ENCODE results near the gene VPS51. TPM values are rescaled to one million over a fixed set of nuclear protein-coding genes. Genes with fewer than 3 reads are reported as not detected.
"Not testable (repeated sequence)": the region's sequence is repeated elsewhere in the genome, so short reads cannot be mapped to it uniquely, and the experiment has no call there.

The VPS51 gene
- total RNA-seq, 2 experiments from 2014 or later, result 99.2 to 104 TPM

DNA sequence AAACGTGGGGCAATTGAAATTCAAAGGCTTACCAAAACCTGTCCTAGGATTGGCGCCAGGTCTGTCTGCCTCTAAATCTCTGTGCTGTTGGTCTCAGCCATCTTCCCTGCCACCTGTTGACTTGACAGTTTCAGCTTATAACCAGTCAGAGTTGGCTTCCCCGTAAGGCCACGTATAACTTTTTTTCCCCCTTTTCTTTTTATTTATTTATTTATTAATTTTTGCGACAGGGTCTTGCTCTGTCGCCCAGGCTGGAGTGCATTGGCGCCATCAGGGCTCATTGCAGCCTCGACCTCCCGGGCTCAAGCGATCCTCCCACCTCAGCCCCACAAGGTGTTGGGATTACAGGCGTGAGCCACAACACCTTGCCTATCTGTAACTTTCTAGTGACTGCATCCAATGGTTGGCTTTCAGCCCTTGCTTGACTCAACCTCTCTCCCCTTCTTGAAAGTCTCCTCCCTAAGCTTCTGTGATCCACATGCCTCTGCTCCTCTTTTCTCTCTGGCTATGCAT is 39.7 kb downstream of the VPS51 start:
- ChIA-PET POLR2A (interaction anchor here (0.7 to 3.7 kb wide), 9 partner anchors 13 to 286 kb away, joined by 3 to 47 read pairs (median 4); partner anchors contain the start of genes CAPN1, FAU, MRPL49 and POLA2), CTCF (interaction anchor here (1.0 to 2.3 kb wide), 6 partner anchors 8 to 179 kb away, joined by 3 to 7 read pairs (median 4); partner anchors contain the start of genes CAPN1, FAU, MRPL49 and ZNHIT2)

DNA sequence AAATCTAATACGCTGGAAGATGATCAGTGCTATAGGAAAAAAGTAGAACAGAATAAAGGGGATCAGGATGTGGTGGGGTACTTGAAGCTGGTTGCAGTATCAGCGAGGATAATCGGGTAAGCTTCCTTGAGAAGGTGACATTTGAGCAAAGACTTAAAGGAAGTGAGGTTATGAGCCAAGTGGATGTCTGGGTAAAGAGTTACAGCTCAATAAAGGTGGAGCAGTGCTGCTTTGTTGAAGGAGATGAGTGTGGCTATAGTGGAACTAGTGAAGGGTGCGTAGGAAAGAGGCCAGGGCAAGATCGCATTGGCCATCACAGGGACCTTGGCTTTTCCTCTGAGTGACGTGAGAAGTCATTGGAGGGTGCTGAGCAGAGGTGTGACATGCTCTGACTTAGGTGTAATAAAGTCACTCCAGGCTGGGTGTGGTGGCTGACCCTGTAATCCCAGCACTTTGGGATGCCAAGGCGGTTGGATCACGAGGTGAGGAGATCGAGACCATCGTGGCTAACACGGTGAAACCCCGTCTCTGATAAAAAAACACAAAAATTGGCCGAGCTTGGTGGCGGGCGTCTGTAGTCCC is 40.6 kb downstream of the VPS51 start:
- ChIA-PET CTCF (interaction anchor here (1.0 to 2.3 kb wide), 2 partner anchors 19 to 45 kb away, joined by 3 to 7 read pairs; partner anchors contain the start of genes CAPN1 and ZNHIT2), POLR2A (interaction anchor here (3.7 kb wide), 1 partner anchor 14 kb away, joined by 47 read pairs; the partner anchor contains the start of genes FAU and MRPL49)

DNA sequence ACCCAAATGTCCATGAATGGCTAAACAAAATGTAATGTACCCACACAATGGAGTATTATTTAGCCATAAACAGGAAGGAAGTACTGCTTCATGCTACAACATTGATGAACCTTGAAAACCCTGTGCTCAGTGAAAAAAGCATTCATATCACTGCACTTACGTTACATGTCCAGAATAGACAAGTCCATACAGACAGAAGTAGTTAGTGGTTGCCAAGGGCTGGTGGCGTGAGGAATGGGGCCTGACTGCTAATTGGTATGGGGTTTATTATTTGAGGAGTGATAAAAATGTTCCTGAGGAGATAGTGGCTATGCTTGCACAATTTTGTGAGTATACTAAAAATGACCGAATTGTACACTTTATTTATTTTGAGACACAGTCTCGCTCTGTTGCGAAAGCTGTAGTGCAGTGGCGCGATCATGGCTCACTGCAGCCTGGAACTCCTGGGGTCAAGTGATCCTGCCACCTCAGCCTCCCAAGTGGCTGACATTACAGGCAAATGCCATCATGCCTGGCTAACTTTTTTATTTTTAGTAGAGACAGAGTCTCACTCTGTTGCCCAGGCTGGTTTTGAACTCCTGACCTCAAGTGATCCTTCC is 46.0 kb downstream of the VPS51 start:
- ChIA-PET CTCF (no interaction called here), POLR2A (no interaction called here)

DNA sequence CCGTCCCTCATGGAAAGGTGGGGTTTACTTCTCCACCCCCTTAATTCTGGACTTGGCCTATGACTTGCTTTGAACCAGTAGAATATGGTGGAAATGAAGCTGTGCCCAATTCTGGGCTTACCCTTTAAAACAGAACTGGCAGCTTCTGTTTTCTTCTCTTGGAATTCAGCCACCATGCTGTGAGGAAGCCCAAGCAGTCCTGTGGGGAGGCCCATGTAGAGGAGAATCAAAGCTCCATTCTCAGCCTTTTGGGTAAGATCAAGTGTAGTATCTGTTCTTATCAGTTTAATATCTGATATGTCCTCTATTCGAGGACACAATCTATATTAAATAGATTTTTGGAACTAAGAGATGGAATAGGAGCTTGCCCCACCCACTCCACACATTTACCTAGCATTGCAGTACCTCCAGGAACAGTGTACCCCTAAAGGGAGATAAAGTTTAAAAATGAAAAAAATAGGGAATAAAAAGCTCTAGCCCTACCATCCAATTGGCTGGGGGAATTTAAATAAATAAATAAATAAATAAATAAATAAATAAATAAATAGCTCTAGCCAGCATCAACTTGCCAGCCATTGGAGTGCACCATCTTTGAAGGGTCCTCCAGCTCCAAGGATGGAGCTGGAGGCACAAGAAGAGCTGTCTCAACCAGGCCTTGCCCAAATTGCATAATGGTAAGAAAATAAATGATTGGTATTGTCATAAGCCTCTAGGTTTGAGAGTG is 51.5 kb downstream of the VPS51 start:
- POLR2A ChIA-PET, result no interaction called here
- CTCF ChIA-PET, result interaction anchor here (0.6 kb wide), 1 partner anchor 380 kb away, joined by 5 read pairs; no protein-coding TSS in a partner anchor

DNA sequence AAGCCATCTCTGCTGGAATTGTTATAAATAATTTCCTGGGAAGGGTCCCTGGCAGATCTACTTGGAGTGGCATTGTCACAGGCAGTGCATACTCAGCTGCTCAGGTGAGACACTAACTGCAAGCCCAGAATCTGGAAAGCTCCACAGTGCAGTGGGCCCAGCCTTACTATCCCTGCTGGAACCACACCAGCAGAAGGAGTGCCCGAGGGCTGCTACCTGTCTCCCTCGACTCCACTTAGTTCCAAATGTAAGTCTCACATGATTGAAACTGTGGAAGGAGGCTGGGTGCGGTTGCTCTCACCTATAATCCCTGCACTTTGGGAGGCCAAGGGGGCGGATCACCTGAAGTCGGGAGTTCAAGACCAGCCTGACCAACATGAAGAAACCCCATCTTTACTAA is 52.6 kb downstream of the VPS51 start:
- POLR2A ChIA-PET, result no interaction called here
- CTCF ChIA-PET, result interaction anchor here (0.5 to 0.7 kb wide), 4 partner anchors 15 to 320 kb away, joined by 3 to 4 read pairs (median 4); no protein-coding TSS in a partner anchor

DNA sequence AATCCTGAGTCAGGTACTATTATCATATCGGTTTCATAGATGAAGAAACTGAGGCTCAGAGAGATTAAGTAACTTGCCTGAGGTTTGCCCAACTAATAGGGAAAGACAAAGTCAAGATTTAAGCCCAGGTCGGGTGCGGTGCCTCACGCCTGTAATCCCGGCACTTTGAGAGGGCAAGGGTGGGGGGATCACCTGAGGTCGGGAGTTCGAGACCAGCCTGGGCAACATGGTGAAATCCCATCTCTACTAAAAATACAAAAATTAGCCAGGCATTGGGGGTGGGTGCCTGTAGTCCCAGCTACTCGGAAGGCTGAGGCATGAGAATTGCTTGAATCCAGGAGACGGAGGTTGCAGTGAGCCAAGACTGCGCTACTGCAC is 54.1 kb downstream of the VPS51 start:
- CTCF ChIA-PET, POLR2A ChIA-PET: not testable (repeated sequence)

DNA sequence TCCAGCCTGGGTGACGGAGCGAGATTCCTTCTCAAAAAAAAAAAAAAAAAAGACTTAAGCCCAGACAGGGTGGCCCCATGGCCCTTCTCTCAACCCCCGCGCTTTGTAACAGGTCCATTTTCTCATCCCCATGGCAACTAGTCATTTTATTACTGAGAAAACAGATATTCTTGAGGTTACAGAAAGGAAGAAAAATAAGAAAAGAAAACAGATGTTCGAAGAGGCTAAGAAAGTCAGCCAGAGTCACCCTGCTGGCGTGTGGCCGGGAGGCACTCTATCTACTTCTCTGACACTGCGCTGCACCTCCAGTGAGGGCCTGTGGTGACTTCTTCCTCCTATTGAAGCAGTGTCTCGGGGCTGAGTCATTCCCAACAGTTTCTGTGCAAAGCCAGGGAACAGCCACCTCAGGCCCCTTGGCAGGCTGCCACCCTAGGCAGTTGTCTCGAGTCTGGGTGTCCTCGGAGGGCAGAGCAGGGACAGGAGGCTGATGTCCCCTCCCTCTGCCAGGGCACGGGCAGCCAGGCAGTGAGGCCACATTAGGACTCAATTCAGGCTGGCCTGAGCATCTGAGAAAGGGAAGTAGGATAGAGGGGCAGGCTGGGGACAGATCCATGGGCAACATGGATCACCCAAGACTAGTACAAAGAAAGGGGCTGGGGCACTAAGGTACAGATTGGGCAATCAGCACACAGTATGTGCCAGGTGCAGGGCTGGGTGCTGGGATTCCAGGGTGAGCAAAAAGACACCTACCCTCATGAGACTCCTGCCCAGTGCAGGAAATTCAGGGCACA is 54.7 kb downstream of the VPS51 start:
- CTCF ChIA-PET, result no interaction called here
- POLR2A ChIA-PET, result no interaction called here

DNA sequence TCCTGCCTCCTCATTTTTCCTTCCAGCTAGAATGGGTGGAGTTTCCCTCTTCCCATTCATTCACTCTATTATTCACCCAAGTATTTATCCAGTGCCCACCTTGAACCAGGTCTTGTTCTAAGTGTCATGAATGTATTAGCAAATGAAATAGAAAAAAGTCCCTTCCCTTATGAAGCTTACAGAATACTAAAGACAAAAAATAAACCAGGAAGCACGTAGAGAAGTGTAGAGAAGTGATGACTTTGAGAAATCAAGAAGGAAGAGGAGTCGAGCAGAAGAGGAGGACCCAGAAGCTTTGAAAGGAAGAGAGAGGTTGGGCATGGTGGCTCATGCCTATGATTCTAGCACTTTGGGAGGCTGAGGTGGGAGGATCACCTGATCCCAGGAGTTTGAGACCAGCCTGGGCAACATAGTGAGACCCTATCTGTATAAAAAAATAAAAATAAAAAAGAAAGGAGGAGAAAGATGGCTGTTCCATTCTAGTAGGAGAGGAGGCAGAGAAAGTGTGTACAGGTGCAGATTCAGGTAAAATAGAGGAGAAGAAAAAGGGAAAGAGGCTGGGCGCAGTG is 55.4 kb downstream of the VPS51 start:
- POLR2A ChIA-PET, result no interaction called here
- CTCF ChIA-PET, result no interaction called here

DNA sequence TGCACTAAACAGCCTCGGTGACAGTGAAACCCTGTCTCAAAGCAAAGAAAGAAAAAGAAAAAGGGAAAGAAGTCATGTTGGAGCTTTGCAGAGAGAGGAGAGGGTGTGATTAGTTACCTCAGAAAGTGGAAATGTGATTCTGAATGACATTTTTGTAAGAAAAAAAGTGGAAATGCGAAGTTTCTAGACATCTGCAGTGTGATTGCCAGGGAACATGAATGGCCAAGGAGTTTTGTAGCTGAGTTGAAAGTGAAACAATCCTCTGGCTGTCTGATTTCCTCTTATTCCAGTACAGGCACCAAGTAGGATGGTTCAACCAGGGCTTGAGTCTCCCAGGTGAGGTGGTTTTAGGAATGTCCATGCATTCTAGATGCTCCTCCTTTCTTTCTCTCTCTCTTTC is 56.1 kb downstream of the VPS51 start:
- ChIA-PET POLR2A (no interaction called here), CTCF (no interaction called here)

DNA sequence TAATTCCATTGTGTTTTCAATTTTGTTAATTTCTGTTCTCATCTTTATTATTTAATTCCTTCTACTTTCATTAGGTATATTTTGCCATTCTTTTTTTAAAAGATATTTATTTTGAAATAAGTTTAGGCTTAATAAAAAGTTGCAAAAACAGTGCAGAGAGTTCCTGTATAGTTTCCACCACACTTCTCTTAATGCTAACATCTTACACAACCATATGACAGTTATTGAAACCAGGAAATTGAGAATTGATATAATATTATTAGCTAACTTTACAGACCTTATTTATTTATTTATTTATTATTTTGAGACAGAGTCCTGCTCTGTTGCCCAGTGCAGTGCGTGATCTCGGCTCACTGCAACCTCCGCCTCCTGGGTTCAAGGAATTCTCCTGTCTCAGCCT is 60.2 kb downstream of the VPS51 start:
- ChIA-PET CTCF (no interaction called here), POLR2A (no interaction called here)

DNA sequence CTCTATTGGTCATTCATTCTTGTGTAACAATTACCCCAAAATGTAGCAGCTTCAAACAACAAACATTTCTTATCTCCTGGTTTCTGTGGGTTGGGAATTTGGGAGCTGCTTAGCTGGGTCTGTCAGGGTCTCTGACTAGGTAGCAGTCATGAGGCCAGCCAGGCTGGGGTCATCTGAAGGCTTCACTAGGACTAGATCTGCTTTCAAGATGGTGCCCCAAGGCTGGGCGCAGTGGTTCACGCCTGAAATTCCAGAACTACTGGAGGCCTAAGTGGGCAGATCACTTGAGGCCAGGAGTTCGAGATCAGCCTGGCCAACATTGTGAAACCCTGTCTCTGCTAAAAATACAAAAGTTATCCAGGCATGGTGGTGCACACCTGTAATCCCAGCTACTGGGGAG is 60.9 kb downstream of the VPS51 start:
- ChIA-PET CTCF (interaction anchor here (1.1 kb wide), 1 partner anchor 51 kb away, joined by 4 read pairs; no protein-coding TSS in a partner anchor), POLR2A (interaction anchor here (0.6 to 0.7 kb wide), 2 partner anchors 206 to 458 kb away, joined by 3 to 4 read pairs; no protein-coding TSS in a partner anchor)

DNA sequence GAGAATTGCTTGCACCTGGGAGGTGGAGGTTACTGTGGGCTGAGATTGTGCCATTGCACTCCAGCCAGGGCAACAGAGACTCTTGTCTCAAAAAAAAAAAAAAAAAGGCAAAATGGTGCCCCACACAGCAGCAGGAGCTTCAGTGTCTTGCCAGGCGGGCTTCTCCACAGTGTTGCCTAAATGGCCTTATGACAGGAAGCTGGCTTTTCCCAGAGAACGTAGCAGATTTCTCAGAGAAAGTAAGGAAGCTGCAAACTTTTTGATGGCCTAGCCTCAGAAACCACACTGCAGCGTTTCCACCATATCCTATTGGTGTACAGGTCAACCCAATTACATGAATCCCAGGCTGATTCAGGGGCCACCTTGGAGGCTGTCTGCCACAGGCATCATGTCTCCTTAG is 61.3 kb downstream of the VPS51 start:
- ChIA-PET CTCF (interaction anchor here (0.6 to 1.1 kb wide), 2 partner anchors 50 to 612 kb away, joined by 4 to 5 read pairs; no protein-coding TSS in a partner anchor), POLR2A (interaction anchor here (0.6 to 0.7 kb wide), 2 partner anchors 206 to 458 kb away, joined by 3 to 4 read pairs; no protein-coding TSS in a partner anchor)

DNA sequence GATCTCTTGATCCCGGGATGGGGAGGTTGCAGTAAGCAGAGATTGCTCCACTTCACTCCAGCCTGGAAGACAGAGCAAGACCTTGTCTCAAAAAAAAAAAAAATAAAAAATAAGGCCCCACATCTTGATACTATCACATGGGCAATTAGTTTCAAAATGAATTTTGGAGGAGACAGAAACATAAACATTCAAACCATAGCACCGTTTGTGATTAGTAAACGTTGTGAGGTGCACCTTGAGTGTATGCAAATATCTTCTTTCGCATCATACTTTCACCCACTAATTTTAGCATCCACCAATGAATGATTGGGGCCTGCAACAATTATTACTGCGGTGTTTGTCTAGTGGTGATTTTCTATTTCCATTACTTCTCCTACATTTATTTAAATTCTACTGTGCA is 63.0 kb downstream of the VPS51 start:
- ChIA-PET POLR2A (no interaction called here), CTCF (no interaction called here)

DNA sequence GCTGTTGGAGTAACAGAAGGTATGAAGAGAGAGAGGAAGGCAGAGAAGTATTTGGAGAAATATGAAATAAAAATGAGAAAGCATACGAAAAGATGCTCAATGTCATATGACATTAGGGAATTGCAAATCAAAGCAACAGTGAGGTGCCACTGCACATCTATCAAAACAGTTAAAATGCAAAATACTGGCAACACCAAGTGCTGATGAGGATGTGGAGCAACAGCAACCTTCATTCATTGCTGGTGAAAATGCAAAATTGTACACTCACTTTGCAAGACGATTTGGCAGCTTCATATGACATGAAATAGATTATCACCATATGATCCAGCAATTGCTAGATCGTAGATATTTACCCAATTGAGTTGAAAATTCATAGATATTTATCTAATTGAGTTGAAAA is 64.6 kb downstream of the VPS51 start:
- ChIA-PET CTCF (no interaction called here), POLR2A (no interaction called here)

Other genes starting within 250 kb of the VPS51 start
- gene EHD1, start 217.6 kb upstream of the VPS51 start, total RNA-seq, result 10 to 100 TPM; 82.2 to 85.8 TPM
- 10 to 100 TPM; 21.7 to 22.6 TPM for gene ATG2A, start 179.0 kb upstream of the VPS51 start, total RNA-seq
- gene PPP2R5B, start 171.5 kb upstream of the VPS51 start, total RNA-seq, result 10 to 100 TPM; 11.3 to 11.5 TPM
- not detected for gene GPHA2, start 160.3 kb upstream of the VPS51 start, total RNA-seq
- gene MAJIN, start 124.1 kb upstream of the VPS51 start, total RNA-seq, result not detected
- not detected for gene BATF2, start 99.2 kb upstream of the VPS51 start, total RNA-seq
- gene ARL2, start 82.1 kb upstream of the VPS51 start, total RNA-seq, result 100 to 1,000 TPM; 134 to 138 TPM
- 10 to 100 TPM; 13.7 to 15.2 TPM for gene SNX15, start 68.8 kb upstream of the VPS51 start, total RNA-seq
- 10 to 100 TPM; 18.3 to 20.5 TPM for gene SAC3D1, start 55.0 kb upstream of the VPS51 start, total RNA-seq
- 10 to 100 TPM; 10.3 to 11.2 TPM for gene NAALADL1, start 37.7 kb upstream of the VPS51 start, total RNA-seq
- gene CDCA5, start 12.2 kb upstream of the VPS51 start, total RNA-seq, result 100 to 1,000 TPM; 108 TPM
- gene ZFPL1, start 12.0 kb upstream of the VPS51 start, total RNA-seq, result 10 to 100 TPM; 27.5 to 30.2 TPM
- gene TM7SF2, start 15.7 kb downstream of the VPS51 start, total RNA-seq, result 10 to 100 TPM; 18.0 to 18.2 TPM
- 10 to 100 TPM; 16.5 to 18.2 TPM for gene ZNHIT2, start 21.5 kb downstream of the VPS51 start, total RNA-seq
- gene FAU, start 25.9 kb downstream of the VPS51 start, total RNA-seq, result 1,000 to 10,000 TPM; 1,009 to 1,011 TPM
- gene MRPL49, start 26.1 kb downstream of the VPS51 start, total RNA-seq, result 100 to 1,000 TPM; 108 TPM
- 10 to 100 TPM; 33.8 to 36.6 TPM for gene SYVN1, start 38.3 kb downstream of the VPS51 start, total RNA-seq
- gene SPDYC, start 74.0 kb downstream of the VPS51 start, total RNA-seq, result not detected
- gene CAPN1, start 85.7 kb downstream of the VPS51 start, total RNA-seq, result 10 to 100 TPM; 75.6 to 79.1 TPM
- gene POLA2, start 165.7 kb downstream of the VPS51 start, total RNA-seq, result 10 to 100 TPM; 73.8 to 80.7 TPM
- under 1 TPM; 0.78 to 0.82 TPM for gene CDC42EP2, start 218.7 kb downstream of the VPS51 start, total RNA-seq
- 10 to 100 TPM; 52.3 to 60.1 TPM for gene DPF2, start 237.6 kb downstream of the VPS51 start, total RNA-seq